Neural progenitor cell (in vitro differentiated cells): ENCODE data around the gene IHH. TPM values are rescaled to one million over a fixed set of nuclear protein-coding genes. Genes with fewer than 3 reads are reported as not detected.
A peak's percentile ranks its signal among the peaks of the same experiment; 100 is the strongest.

Source experiments
- DNase-seq: peaks from one replicate; pipeline ENCODE4 v3.0.0-alpha.2; 2016; ENCODE audit warnings: low spot score
- H2AFZ ChIP-seq: fragments of 200-600 bp; sonication (generic); replicated peaks from 2 replicates; pipeline ENCODE4 v1.6.1; 2016; ENCODE audit warnings: antibody characterized with exemption
- H3F3A ChIP-seq: fragments of 200-600 bp; sonication (generic); 2 replicates; pipeline ENCODE4 v1.6.1; 2016; ENCODE audit warnings: antibody characterized with exemption, low read depth
- H3K27ac ChIP-seq: fragments of 200-600 bp; sonication (generic); 2 replicates; pipeline ENCODE4 v1.5.1; 2016; ENCODE audit warnings: mild to moderate bottlenecking
- H3K27me3 ChIP-seq: fragments of 200-600 bp; sonication (generic); 2 replicates; pipeline ENCODE4 v1.6.1; 2016; ENCODE audit warnings: mild to moderate bottlenecking, moderate library complexity
- H3K36me3 ChIP-seq: fragments of 200-600 bp; sonication (generic); 2 replicates; pipeline ENCODE4 v1.5.1; 2016
- H3K4me1 ChIP-seq: fragments of 200-600 bp; sonication (generic); 2 replicates; pipeline ENCODE4 v1.6.1; 2016; ENCODE audit warnings: mixed run types
- H3K4me2 ChIP-seq: fragments of 200-600 bp; sonication (generic); 2 replicates; pipeline ENCODE4 v1.6.1; 2016
- H3K4me3 ChIP-seq: fragments of 200-600 bp; sonication (generic); 2 replicates; pipeline ENCODE4 v1.5.1; 2016
- H3K79me2 ChIP-seq: fragments of 200-600 bp; sonication (generic); 2 replicates; pipeline ENCODE4 v1.6.1; 2016; ENCODE audit warnings: low read depth
- H3K9ac ChIP-seq: fragments of 200-600 bp; sonication (generic); 2 replicates; pipeline ENCODE4 v1.6.1; 2016
- H3K9me3 ChIP-seq: fragments of 200-600 bp; sonication (generic); 2 replicates; pipeline ENCODE4 v1.5.1; 2016; ENCODE audit warnings: low read depth
- H4K20me1 ChIP-seq: fragments of 200-600 bp; sonication (generic); 2 replicates; pipeline ENCODE4 v1.6.1; 2016; ENCODE audit warnings: low read depth
- H3K27ac Mint-ChIP-seq: 3 replicates; pipeline ENCODE4 v1.8.0; 2021; ENCODE audit warnings: mixed read lengths
- H3K27me3 Mint-ChIP-seq: 2 replicates; pipeline ENCODE4 v1.8.0; 2022; ENCODE audit warnings: low read depth, mild to moderate bottlenecking, inconsistent platforms, moderate library complexity, mixed read lengths; ENCODE audit not compliant: insufficient read depth
- H3K36me3 Mint-ChIP-seq: 3 replicates; pipeline ENCODE4 v1.8.0; 2021; ENCODE audit warnings: mixed read lengths
- H3K4me1 Mint-ChIP-seq: 3 replicates; pipeline ENCODE4 v1.8.0; 2021; ENCODE audit warnings: mixed read lengths
- H3K4me3 Mint-ChIP-seq: 3 replicates; pipeline ENCODE4 v1.8.0; 2021; ENCODE audit warnings: mild to moderate bottlenecking, moderate library complexity, mixed read lengths
- H3K9me3 Mint-ChIP-seq: 3 replicates; pipeline ENCODE4 v1.8.0; 2020; ENCODE audit warnings: mixed read lengths
- EZH2 ChIP-seq: fragments of 200-600 bp; sonication (generic); IDR thresholded peaks from 2 replicates; pipeline ENCODE4 v1.6.1; 2017; ENCODE audit warnings: antibody characterized with exemption, mild to moderate bottlenecking, moderate library complexity
- EZH2phosphoT487 ChIP-seq: fragments of 200-600 bp; sonication (generic); IDR thresholded peaks from 2 replicates; pipeline ENCODE4 v1.6.1; 2017; ENCODE audit warnings: antibody characterized with exemption
- total RNA-seq: library from RNA; depleted of rRNA; stranded (reverse); fragments of >200 nt; gene quantifications from 2 replicates; pipeline ENCODE4 v1.2.3, GENCODE V29; 2015; ENCODE audit warnings: low replicate concordance
- TF ChIP-seq, protein P1 (sequence below): fragments of 200-600 bp; sonication (generic); IDR thresholded peaks from 2 replicates; pipeline ENCODE4 v1.5.1; 2017; ENCODE audit warnings: antibody characterized with exemption, mild to moderate bottlenecking

IHH gene
- total RNA-seq, 1 donor from 2014 or later, result not detected

DNA sequence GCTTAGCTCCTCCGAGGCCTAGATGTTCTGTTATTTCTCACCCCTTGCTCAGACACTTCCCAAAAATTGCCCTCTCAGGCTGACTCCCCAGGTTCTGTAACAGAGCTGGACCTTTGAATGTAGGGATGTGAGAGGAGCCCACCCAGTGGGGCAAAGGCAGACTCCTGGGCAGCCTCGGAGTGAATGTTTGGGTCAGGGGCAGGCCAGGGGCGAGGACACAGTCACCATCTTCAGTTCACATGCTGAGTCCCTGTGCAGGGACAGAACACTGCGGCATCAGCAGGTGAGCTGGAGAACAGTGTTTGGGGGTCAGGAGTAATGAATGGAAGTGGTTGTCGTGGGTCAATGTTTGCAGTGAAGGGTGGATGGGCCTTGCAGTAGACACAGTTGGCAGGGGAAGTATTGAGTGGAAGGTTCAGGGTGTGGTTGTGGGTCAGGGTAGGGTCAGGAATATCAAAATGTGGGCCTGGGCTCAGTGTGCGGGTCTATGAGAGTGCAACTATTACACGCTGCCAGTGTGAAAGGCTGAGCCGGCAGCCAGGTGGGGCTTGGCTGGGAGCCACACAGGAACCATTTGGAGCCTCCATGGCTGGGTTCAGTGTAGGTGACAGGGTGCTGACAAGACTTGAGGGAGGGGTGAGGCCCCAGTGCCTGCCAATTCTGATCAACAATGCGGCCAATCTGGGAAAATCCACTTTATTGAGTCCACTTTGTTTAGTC, 4.4 kb downstream of the IHH start:
- H3K27me3 Mint-ChIP-seq, result peaks cover 61% of the 10 kb centered on the region
- H4K20me1 ChIP-seq, result peaks cover 37% of the 10 kb centered on the region
- TF ChIP-seq EZH2 (no peak), EZH2phosphoT487 (no peak)
- TF ChIP-seq, protein P1, sequence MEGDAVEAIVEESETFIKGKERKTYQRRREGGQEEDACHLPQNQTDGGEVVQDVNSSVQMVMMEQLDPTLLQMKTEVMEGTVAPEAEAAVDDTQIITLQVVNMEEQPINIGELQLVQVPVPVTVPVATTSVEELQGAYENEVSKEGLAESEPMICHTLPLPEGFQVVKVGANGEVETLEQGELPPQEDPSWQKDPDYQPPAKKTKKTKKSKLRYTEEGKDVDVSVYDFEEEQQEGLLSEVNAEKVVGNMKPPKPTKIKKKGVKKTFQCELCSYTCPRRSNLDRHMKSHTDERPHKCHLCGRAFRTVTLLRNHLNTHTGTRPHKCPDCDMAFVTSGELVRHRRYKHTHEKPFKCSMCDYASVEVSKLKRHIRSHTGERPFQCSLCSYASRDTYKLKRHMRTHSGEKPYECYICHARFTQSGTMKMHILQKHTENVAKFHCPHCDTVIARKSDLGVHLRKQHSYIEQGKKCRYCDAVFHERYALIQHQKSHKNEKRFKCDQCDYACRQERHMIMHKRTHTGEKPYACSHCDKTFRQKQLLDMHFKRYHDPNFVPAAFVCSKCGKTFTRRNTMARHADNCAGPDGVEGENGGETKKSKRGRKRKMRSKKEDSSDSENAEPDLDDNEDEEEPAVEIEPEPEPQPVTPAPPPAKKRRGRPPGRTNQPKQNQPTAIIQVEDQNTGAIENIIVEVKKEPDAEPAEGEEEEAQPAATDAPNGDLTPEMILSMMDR, result no peak

DNA sequence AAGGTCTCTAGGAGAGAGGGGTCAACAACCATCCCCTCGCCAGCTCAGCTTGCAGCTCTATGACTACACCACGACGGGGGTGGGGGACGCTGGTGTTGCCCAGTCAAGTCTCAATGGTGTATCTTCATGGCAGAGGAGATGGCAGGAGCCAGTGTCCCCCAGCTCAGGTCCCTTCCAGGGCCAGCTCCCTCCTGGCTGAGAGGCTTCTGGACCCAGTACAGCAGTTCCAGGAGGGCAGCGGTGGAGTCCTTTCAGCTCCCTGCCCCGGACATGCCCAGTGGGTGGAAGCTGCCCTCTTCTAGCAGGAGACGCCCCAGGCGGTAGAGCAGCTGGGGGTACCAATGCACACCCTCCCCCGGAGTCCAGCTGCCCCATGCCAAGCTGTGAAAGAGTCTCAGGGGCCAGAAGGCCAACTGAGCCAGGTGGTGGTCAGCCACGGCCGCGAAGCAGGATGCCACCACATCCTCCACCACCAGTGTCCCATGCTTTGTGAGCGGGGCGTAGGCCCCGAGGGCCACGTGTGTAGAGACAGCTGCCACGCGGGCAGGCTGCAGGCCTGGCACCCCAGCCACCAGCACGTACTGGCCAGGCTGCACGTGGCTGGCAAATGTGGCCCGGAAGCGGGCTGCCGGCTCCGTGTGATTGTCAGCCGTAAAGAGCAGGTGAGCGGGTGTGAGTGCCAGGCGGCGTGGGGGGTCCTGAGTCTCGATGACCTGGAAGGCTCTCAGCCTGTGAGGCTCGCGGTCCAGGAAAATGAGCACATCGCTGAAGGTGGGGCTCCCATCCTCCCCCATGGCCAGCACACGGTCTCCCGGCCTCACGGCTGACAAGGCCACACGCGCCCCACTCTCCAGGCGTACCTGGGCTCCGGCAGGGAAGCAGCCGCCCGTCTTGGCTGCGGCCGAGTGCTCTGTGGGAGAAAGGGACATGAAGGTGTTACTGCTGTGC, 5.5 kb downstream of the IHH start:
- H4K20me1 ChIP-seq, result peaks cover 31% of the 10 kb centered on the region
- Mint-ChIP-seq H3K4me3 (no peak overlapping the region), H3K4me1 (peaks cover 2% of the 10 kb centered on the region), H3K27ac (no peak overlapping the region), H3K27me3 (peaks cover 61% of the 10 kb centered on the region), H3K9me3 (peaks cover 3% of the 10 kb centered on the region), H3K36me3 (no peaks in the 10 kb centered on the region)
- no peak overlapping the region for H2AFZ ChIP-seq
- peaks cover 100% of the 10 kb centered on the region for H3K27me3 ChIP-seq
- no peaks in the 10 kb centered on the region for H3K36me3 ChIP-seq
- H3K27ac ChIP-seq, result no peak overlapping the region
- no peaks in the 10 kb centered on the region for H3K4me1 ChIP-seq
- peaks cover 9% of the 10 kb centered on the region for H3F3A ChIP-seq
- no peak overlapping the region for H3K4me3 ChIP-seq
- no peaks in the 10 kb centered on the region for H3K9me3 ChIP-seq
- no peak for TF ChIP-seq EZH2phosphoT487
- peak; percentile 4 for TF ChIP-seq EZH2
- TF ChIP-seq, protein P1, result no peak
- DNase-seq, result no peak
- no peak overlapping the region for H3K4me2 ChIP-seq
- no peaks in the 10 kb centered on the region for H3K79me2 ChIP-seq
- H3K9ac ChIP-seq, result no peak overlapping the region

More for the DNA sequence above, 4.4 kb downstream of the IHH start:
- Histone ChIP-seq H3K36me3 (no peaks in the 10 kb centered on the region), H3K4me2 (no peak overlapping the region), H3K4me3 (no peak overlapping the region), H3K79me2 (no peaks in the 10 kb centered on the region), H3K9me3 (no peaks in the 10 kb centered on the region), H2AFZ (no peak overlapping the region), H3K27ac (no peak overlapping the region), H3K9ac (no peak overlapping the region), H3K4me1 (peaks cover 6% of the 10 kb centered on the region), H3K27me3 (peaks cover 100% of the 10 kb centered on the region), H3F3A (peaks cover 9% of the 10 kb centered on the region)
- no peak overlapping the region for H3K27ac Mint-ChIP-seq
- H3K4me1 Mint-ChIP-seq, result peaks cover 3% of the 10 kb centered on the region
- H3K36me3 Mint-ChIP-seq, result no peaks in the 10 kb centered on the region
- H3K9me3 Mint-ChIP-seq, result peaks cover 3% of the 10 kb centered on the region
- no peak for DNase-seq
- H3K4me3 Mint-ChIP-seq, result peak overlapping the region; percentile 44

DNA sequence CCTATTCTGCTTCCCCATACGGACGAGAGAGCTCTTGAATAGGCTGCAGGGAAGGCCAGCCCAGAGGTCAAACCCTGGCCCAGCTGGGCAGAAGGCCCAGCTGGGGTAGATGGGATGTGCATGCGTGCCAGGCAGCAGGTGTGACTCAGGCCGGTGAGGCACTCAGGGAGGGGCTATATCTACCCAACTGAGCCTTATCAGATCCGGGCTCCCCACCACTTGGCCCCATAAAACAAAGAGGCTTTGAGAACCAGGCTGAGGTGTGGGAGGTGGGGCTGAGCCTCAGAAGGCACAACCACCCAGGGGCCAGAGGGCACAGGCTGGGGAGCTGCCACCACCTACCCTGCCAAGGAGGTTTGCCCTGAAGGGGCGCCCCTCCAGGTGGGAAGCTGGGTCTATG, 11.4 kb downstream of the IHH start:
- Histone ChIP-seq H3K27ac (no peak overlapping the region), H2AFZ (no peak overlapping the region), H3F3A (no peaks in the 10 kb centered on the region), H3K4me3 (no peak overlapping the region), H3K4me2 (no peak overlapping the region), H3K9ac (no peak overlapping the region), H3K27me3 (peaks cover 95% of the 10 kb centered on the region), H3K9me3 (no peaks in the 10 kb centered on the region), H3K36me3 (no peaks in the 10 kb centered on the region), H3K4me1 (no peaks in the 10 kb centered on the region), H4K20me1 (no peaks in the 10 kb centered on the region), H3K79me2 (no peaks in the 10 kb centered on the region)
- Mint-ChIP-seq H3K36me3 (no peaks in the 10 kb centered on the region), H3K27ac (no peak overlapping the region), H3K9me3 (no peaks in the 10 kb centered on the region), H3K4me3 (no peak overlapping the region), H3K27me3 (peaks cover 56% of the 10 kb centered on the region), H3K4me1 (no peaks in the 10 kb centered on the region)
- no peak for DNase-seq
- no peak for TF ChIP-seq EZH2phosphoT487
- TF ChIP-seq, protein P1, result no peak
- TF ChIP-seq EZH2, result no peak
